BJ (cell line): Measurements from ENCODE around the gene NOXO1. TPM values are rescaled to one million over a fixed set of nuclear protein-coding genes. Genes with fewer than 3 reads are reported as not detected.

Experiments
- CTCF ChIA-PET: fragments of 350-600 bp; formaldehyde crosslinking; extraction: SDS; loops from one replicate; lab custom pipeline; 2021; ENCODE audit warnings: antibody characterized with exemption, inconsistent platforms; lab: Yijun Ruan, JAX
- POLR2A ChIA-PET: fragments of 300-600 bp; sonication (Branson Sonifier 250); formaldehyde crosslinking; extraction: SDS; loops from one replicate; lab custom pipeline; 2021; ENCODE audit warnings: antibody characterized with exemption; lab: Charles Lee
- DNase-seq: peaks from one replicate; pipeline ENCODE4 v3.0.0-alpha.2; 2011; ENCODE audit warnings: low read depth
- H3K27me3 ChIP-seq: 2 replicates; pipeline ENCODE4 v1.6.0; 2011; ENCODE audit warnings: low read length; ENCODE audit not compliant: control insufficient read depth, insufficient read depth
- H3K36me3 ChIP-seq: 2 replicates; pipeline ENCODE4 v1.5.1; 2011; ENCODE audit warnings: low read length; ENCODE audit not compliant: control insufficient read depth, insufficient read depth
- H3K4me3 ChIP-seq: 2 replicates; pipeline ENCODE4 v1.5.1; 2011; ENCODE audit warnings: low read depth, mild to moderate bottlenecking, control low read depth, low read length
- CTCF ChIP-seq: IDR thresholded peaks from 2 replicates; pipeline ENCODE4 v1.5.1; 2011; ENCODE audit warnings: low read depth, mild to moderate bottlenecking, control low read depth, inconsistent platforms, low read length, moderate library complexity; ENCODE audit not compliant: insufficient read depth
- polyA plus RNA-seq: library from polyadenylated mRNA; depleted of rRNA; stranded (reverse); fragments of >200 nt; gene quantifications from 2 replicates; pipeline ENCODE4 v1.2.3, GENCODE V29; 2011

NOXO1 gene
- polyA plus RNA-seq, 1 experiment: 0.17 TPM

DNA sequence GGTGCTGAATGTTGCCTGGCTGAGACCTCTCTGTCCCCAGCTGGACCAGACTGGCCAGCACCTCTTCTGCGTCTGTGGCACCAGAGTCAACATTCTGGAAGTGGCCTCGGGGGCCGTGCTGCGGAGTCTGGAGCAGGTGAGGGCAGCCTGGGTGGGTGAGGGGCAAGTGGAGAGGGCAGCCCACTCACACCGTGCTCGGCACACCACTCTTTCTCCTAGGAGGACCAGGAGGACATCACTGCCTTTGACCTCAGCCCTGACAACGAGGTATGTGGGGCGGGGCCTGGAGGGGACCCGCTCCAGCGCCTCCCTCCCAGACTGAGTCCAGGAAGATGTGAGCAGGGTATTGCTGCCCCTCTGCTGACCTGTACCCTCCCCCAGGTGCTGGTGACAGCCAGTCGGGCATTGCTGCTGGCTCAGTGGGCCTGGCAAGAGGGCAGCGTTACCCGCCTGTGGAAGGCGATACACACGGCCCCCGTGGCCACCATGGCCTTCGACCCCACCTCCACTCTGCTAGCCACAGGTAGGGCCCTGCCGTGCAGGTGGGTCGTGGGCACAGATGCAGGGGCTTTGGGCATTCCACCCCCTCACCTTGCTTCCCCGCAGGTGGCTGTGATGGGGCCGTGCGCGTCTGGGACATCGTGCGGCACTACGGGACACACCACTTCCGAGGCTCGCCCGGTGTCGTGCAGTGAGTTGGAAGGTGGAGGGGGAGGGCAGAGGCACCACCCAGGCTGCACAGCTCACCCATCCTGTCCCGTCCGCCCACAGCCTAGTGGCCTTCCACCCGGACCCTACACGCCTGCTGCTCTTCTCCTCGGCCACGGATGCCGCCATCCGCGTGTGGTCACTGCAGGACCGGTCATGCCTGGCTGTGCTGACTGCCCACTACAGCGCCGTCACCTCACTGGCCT lies 6.9 kb downstream of the NOXO1 start:
- H3K27me3 ChIP-seq: no peaks in the 10 kb centered on the region
- CTCF ChIA-PET: no interaction called here
- POLR2A ChIA-PET: no interaction called here
- no peak for TF ChIP-seq CTCF
- H3K4me3 ChIP-seq: no peak overlapping the region
- no peak for DNase-seq
- peaks cover 32% of the 10 kb centered on the region for H3K36me3 ChIP-seq

GRCh38 chr16:1973461-1974156 lies 7.7 kb downstream of the NOXO1 start:
- TF ChIP-seq CTCF: no peak
- peaks cover 32% of the 10 kb centered on the region for H3K36me3 ChIP-seq
- ChIA-PET POLR2A (no interaction called here), CTCF (no interaction called here)
- no peak for DNase-seq
- H3K4me3 ChIP-seq: no peak overlapping the region
- no peaks in the 10 kb centered on the region for H3K27me3 ChIP-seq

DNA sequence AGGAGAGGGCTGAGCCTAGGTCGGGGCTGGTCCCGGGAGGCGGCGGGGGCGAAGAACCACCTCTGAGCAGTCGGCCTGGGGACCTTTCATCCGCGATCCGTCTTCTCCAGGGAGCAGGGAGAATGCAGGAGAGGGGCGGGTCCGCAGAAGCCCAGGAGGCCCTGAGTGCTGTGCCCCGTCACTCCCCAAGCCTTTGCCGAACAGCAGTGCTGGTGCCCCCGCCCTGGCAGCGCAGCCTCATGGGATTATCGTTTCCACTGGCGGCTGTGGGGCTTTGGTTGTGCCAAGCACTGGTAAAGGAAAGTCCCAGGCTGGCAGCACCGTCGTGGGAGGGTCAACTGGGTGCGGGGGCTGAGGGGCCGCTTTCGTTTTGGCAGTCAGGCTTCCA lies 8.8 kb downstream of the NOXO1 start:
- H3K27me3 ChIP-seq: no peaks in the 10 kb centered on the region
- ChIA-PET CTCF (interaction anchor here (1.6 kb wide), 1 partner anchor 10 kb away, joined by 4 read pairs; no protein-coding TSS in a partner anchor), POLR2A (no interaction called here)
- DNase-seq: no peak
- peak overlapping the region; percentile 99 for H3K4me3 ChIP-seq
- TF ChIP-seq CTCF: no peak
- H3K36me3 ChIP-seq: peaks cover 23% of the 10 kb centered on the region

GRCh38 chr16:1971796-1972489 lies 9.3 kb downstream of the NOXO1 start, which contains the start of gene TBL3:
Gene TBL3, plus strand, starts transcription at chr16:1972053. Its CDS starts 112 bp downstream, at chr16:1972165.
- peak; percentile 39 for DNase-seq
- CTCF ChIA-PET: interaction anchor here (0.7 to 1.6 kb wide), 2 partner anchors 10 to 25 kb away, joined by 3 to 4 read pairs; no protein-coding TSS in a partner anchor
- TF ChIP-seq CTCF: no peak
- POLR2A ChIA-PET: interaction anchor here (1.0 kb wide), 1 partner anchor 184 kb away, joined by 7 read pairs; the partner anchor contains the start of gene TRAF7
- peaks cover 20% of the 10 kb centered on the region for H3K36me3 ChIP-seq
- H3K27me3 ChIP-seq: no peaks in the 10 kb centered on the region
- peak within 1 kb of the TSS; percentile 99 for H3K4me3 ChIP-seq
